T-helper 2 cell treated with Interferon-gamma antibody and Interleukin-4, amounts not matched to agents 5 μg/mL and 100 μg/mL, for 36 hours (primary cell): ENCODE data around the gene BCDIN3D.
"Not testable (repeated sequence)": the region's sequence is repeated elsewhere in the genome, so short reads cannot be mapped to it uniquely, and the experiment has no call there.

Experiments used
- DNase-seq: peaks from one replicate; pipeline ENCODE4 v3.0.0; 2021; ENCODE audit warnings: low spot score
- H3K27ac Mint-ChIP-seq: one replicate; pipeline ENCODE4 v1.8.0; 2021; ENCODE audit warnings: mild to moderate bottlenecking, mixed read lengths
- H3K27me3 Mint-ChIP-seq: one replicate; pipeline ENCODE4 v1.8.0; 2021; ENCODE audit warnings: low read depth, mixed read lengths
- H3K36me3 Mint-ChIP-seq: one replicate; pipeline ENCODE4 v1.8.0; 2021; ENCODE audit warnings: low read depth, mixed read lengths
- H3K4me1 Mint-ChIP-seq: one replicate; pipeline ENCODE4 v1.8.0; 2021; ENCODE audit warnings: low read depth, mixed read lengths
- H3K4me3 Mint-ChIP-seq: one replicate; pipeline ENCODE4 v1.8.0; 2022; ENCODE audit warnings: mild to moderate bottlenecking, moderate library complexity, mixed read lengths
- H3K9me3 Mint-ChIP-seq: one replicate; pipeline ENCODE4 v1.8.0; 2021; ENCODE audit warnings: mixed read lengths

The BCDIN3D gene

GRCh38 chr12:49871263-49871561 lies 28.3 kb upstream of the BCDIN3D start:
- Mint-ChIP-seq H3K27me3 (no peaks in the 10 kb centered on the region), H3K4me1 (no peaks in the 10 kb centered on the region), H3K9me3 (no peaks in the 10 kb centered on the region), H3K4me3 (no peak overlapping the region), H3K36me3 (no peaks in the 10 kb centered on the region), H3K27ac (no peak overlapping the region)
- DNase-seq = no peak

- DNase-seq = no peak
- Mint-ChIP-seq H3K9me3 (no peaks in the 10 kb centered on the region), H3K36me3 (no peaks in the 10 kb centered on the region), H3K4me1 (no peaks in the 10 kb centered on the region), H3K27me3 (no peaks in the 10 kb centered on the region), H3K4me3 (no peak overlapping the region), H3K27ac (no peak overlapping the region)
These were observed 27.8 kb upstream of the BCDIN3D start for GRCh38 chr12:49870501-49871262.

GRCh38 chr12:49869816-49870500 lies 27.1 kb upstream of the BCDIN3D start:
- Mint-ChIP-seq H3K27me3 (no peaks in the 10 kb centered on the region), H3K27ac (no peak overlapping the region), H3K4me3 (no peak overlapping the region)

GRCh38 chr12:49868952-49869815 lies 26.3 kb upstream of the BCDIN3D start:
- DNase-seq = no peak
- no peaks in the 10 kb centered on the region for H3K36me3 Mint-ChIP-seq
- no peak overlapping the region for H3K27ac Mint-ChIP-seq
- no peaks in the 10 kb centered on the region for H3K4me1 Mint-ChIP-seq
- H3K4me3 Mint-ChIP-seq = no peak overlapping the region
- peaks cover 5% of the 10 kb centered on the region for H3K27me3 Mint-ChIP-seq
- no peaks in the 10 kb centered on the region for H3K9me3 Mint-ChIP-seq

More at GRCh38 chr12:49869816-49870500, 27.1 kb upstream of the BCDIN3D start:
- Mint-ChIP-seq H3K9me3 (no peaks in the 10 kb centered on the region), H3K36me3 (no peaks in the 10 kb centered on the region), H3K4me1 (no peaks in the 10 kb centered on the region)
- no peak for DNase-seq

GRCh38 chr12:49868449-49868848 lies 25.5 kb upstream of the BCDIN3D start:
- H3K9me3 Mint-ChIP-seq = no peaks in the 10 kb centered on the region
- H3K27ac Mint-ChIP-seq = no peak overlapping the region
- H3K36me3 Mint-ChIP-seq = no peaks in the 10 kb centered on the region
- H3K4me3 Mint-ChIP-seq = no peak overlapping the region
- no peak for DNase-seq
- peaks cover 5% of the 10 kb centered on the region for H3K27me3 Mint-ChIP-seq
- H3K4me1 Mint-ChIP-seq = no peaks in the 10 kb centered on the region

- H3K9me3 Mint-ChIP-seq = no peaks in the 10 kb centered on the region
- H3K27me3 Mint-ChIP-seq = peaks cover 5% of the 10 kb centered on the region
- no peak overlapping the region for H3K4me3 Mint-ChIP-seq
- no peaks in the 10 kb centered on the region for H3K4me1 Mint-ChIP-seq
- no peak overlapping the region for H3K27ac Mint-ChIP-seq
- DNase-seq = no peak
- no peaks in the 10 kb centered on the region for H3K36me3 Mint-ChIP-seq
These were observed 24.9 kb upstream of the BCDIN3D start for GRCh38 chr12:49867570-49868341.

GRCh38 chr12:49866859-49867569 lies 24.1 kb upstream of the BCDIN3D start:
- H3K27ac Mint-ChIP-seq = no peak overlapping the region
- H3K27me3 Mint-ChIP-seq = peaks cover 5% of the 10 kb centered on the region
- H3K36me3 Mint-ChIP-seq = no peaks in the 10 kb centered on the region
- H3K4me3 Mint-ChIP-seq = no peak overlapping the region
- peak; percentile 56 for DNase-seq
- H3K9me3 Mint-ChIP-seq = no peaks in the 10 kb centered on the region
- no peaks in the 10 kb centered on the region for H3K4me1 Mint-ChIP-seq

- Mint-ChIP-seq H3K4me1 (no peaks in the 10 kb centered on the region), H3K27ac (no peak overlapping the region), H3K4me3 (no peak overlapping the region), H3K27me3 (peaks cover 5% of the 10 kb centered on the region), H3K36me3 (no peaks in the 10 kb centered on the region), H3K9me3 (no peaks in the 10 kb centered on the region)
- no peak for DNase-seq
These were observed 22.9 kb upstream of the BCDIN3D start for GRCh38 chr12:49865782-49866135.

- H3K9me3 Mint-ChIP-seq = no peaks in the 10 kb centered on the region
- H3K4me1 Mint-ChIP-seq = no peaks in the 10 kb centered on the region
- no peak overlapping the region for H3K27ac Mint-ChIP-seq
- peaks cover 5% of the 10 kb centered on the region for H3K27me3 Mint-ChIP-seq
- H3K4me3 Mint-ChIP-seq = no peak overlapping the region
- DNase-seq = no peak
- H3K36me3 Mint-ChIP-seq = no peaks in the 10 kb centered on the region
These were observed 22.3 kb upstream of the BCDIN3D start for GRCh38 chr12:49865109-49865781.

- Mint-ChIP-seq H3K36me3 (no peaks in the 10 kb centered on the region), H3K9me3 (no peaks in the 10 kb centered on the region), H3K4me3 (no peak overlapping the region), H3K27me3 (peaks cover 5% of the 10 kb centered on the region), H3K27ac (no peak overlapping the region), H3K4me1 (no peaks in the 10 kb centered on the region)
- no peak for DNase-seq
These were observed 21.8 kb upstream of the BCDIN3D start for GRCh38 chr12:49864798-49865090.

GRCh38 chr12:49863946-49864797 lies 21.3 kb upstream of the BCDIN3D start:
- H3K36me3 Mint-ChIP-seq = no peaks in the 10 kb centered on the region
- H3K9me3 Mint-ChIP-seq = no peaks in the 10 kb centered on the region
- no peak overlapping the region for H3K27ac Mint-ChIP-seq
- DNase-seq = no peak
- H3K4me1 Mint-ChIP-seq = no peaks in the 10 kb centered on the region
- no peak overlapping the region for H3K4me3 Mint-ChIP-seq
- H3K27me3 Mint-ChIP-seq = peaks cover 5% of the 10 kb centered on the region

- not testable (repeated sequence) for H3K27ac Mint-ChIP-seq, DNase-seq, H3K4me3 Mint-ChIP-seq, H3K36me3 Mint-ChIP-seq, H3K4me1 Mint-ChIP-seq, H3K9me3 Mint-ChIP-seq
- H3K27me3 Mint-ChIP-seq = peaks cover 17% of the 10 kb centered on the region
These were observed 18.0 kb upstream of the BCDIN3D start for GRCh38 chr12:49860921-49861320.
